GM12873 (cell line): ENCODE results near the gene ADAP1.

Experiments used
- TF ChIP-seq, protein P1 (sequence below): IDR thresholded peaks from 2 replicates; pipeline ENCODE4 v1.5.1; 2012; ENCODE audit warnings: low read depth, mild to moderate bottlenecking, moderate library complexity, low read length, control low read depth; ENCODE audit not compliant: insufficient read depth; ENCODE audit errors: missing control alignments

Gene ADAP1

DNA sequence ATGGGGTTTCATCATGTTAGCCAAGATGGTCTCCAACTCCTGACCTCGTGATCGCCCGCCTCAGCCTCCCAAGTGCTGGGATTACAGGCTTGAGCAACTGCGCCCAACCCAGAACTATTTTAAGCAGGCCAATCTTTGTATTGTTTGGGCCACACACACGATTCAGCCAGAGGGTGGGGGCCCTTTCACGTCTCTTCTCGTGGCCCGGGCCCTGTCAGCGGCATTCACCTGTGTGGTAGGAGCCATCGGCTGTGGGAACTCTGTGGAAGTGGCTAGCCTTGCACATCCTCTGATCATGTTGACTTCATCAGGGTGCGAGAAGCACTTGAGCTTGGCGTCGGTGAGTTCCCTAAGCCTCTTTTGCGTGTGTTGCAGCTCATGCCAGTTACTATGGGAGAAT, 105.3 kb downstream of the ADAP1 start:
- TF ChIP-seq, protein P1, sequence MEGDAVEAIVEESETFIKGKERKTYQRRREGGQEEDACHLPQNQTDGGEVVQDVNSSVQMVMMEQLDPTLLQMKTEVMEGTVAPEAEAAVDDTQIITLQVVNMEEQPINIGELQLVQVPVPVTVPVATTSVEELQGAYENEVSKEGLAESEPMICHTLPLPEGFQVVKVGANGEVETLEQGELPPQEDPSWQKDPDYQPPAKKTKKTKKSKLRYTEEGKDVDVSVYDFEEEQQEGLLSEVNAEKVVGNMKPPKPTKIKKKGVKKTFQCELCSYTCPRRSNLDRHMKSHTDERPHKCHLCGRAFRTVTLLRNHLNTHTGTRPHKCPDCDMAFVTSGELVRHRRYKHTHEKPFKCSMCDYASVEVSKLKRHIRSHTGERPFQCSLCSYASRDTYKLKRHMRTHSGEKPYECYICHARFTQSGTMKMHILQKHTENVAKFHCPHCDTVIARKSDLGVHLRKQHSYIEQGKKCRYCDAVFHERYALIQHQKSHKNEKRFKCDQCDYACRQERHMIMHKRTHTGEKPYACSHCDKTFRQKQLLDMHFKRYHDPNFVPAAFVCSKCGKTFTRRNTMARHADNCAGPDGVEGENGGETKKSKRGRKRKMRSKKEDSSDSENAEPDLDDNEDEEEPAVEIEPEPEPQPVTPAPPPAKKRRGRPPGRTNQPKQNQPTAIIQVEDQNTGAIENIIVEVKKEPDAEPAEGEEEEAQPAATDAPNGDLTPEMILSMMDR = no peak
